GM18505 (cell line): ENCODE measurements around the gene FOXI3.

Source experiments
- ATAC-seq: cut with Tn5 transposase; IDR thresholded peaks from one replicate; pipeline ENCODE4 v1.9.1; 2021; ENCODE audit not compliant: unreplicated experiment
- POLR2A ChIP-seq: IDR thresholded peaks from 4 replicates; pipeline ENCODE4 v1.6.1; 2011; ENCODE audit warnings: borderline replicate concordance; ENCODE audit not compliant: insufficient read depth, insufficient read length; ENCODE audit errors: extremely low read depth

Gene FOXI3

GRCh38 chr2:88400037-88400767, 52.3 kb downstream of the FOXI3 start:
- no peak for ATAC-seq
- TF ChIP-seq POLR2A = no peak

- no peak for ATAC-seq
- TF ChIP-seq POLR2A = no peak
These were observed 54.3 kb downstream of the FOXI3 start for GRCh38 chr2:88398180-88398579.
